Fibroblast of lung (primary cell): ENCODE data around the gene DUS2. TPM values are rescaled to one million over a fixed set of nuclear protein-coding genes. Genes with fewer than 3 reads are reported as not detected.

Source experiments
- DNase-seq, 2 donors: peaks; one replicate each; pipeline versions ENCODE4 v3.0.0 to v3.0.0-alpha.2; 2010; ENCODE audit warnings: low read depth in 2 of 2
- H2AFZ ChIP-seq: 2 replicates; pipeline ENCODE4 v1.5.1; 2012; ENCODE audit warnings: low read length, control low read depth, inconsistent platforms
- H3K27ac ChIP-seq: 2 replicates; pipeline ENCODE4 v1.5.1; 2011; ENCODE audit warnings: low read length, control low read depth; ENCODE audit not compliant: insufficient read depth
- H3K27me3 ChIP-seq: 2 replicates; pipeline ENCODE4 v1.5.1; 2011; ENCODE audit warnings: mild to moderate bottlenecking, low read length; ENCODE audit not compliant: control insufficient read depth, insufficient read depth
- H3K36me3 ChIP-seq: 2 replicates; pipeline ENCODE4 v1.5.1; 2011; ENCODE audit warnings: low read length; ENCODE audit not compliant: control insufficient read depth, insufficient read depth
- H3K4me1 ChIP-seq: 2 replicates; pipeline ENCODE4 v1.5.1; 2011; ENCODE audit warnings: low read length; ENCODE audit not compliant: control insufficient read depth, insufficient read depth; ENCODE audit errors: extremely low read depth
- H3K4me2 ChIP-seq: 2 replicates; pipeline ENCODE4 v1.5.1; 2011; ENCODE audit warnings: low read length, control low read depth; ENCODE audit not compliant: insufficient read depth; ENCODE audit errors: extremely low read depth
- H3K4me3 ChIP-seq, 4 experiments: fragments of 200-600 bp in 1 of 4; sonication (generic) in 1 of 4; replicated peaks in 1 of 4; 2 replicates each; pipeline ENCODE4 v1.5.1; 2011 to 2016; ENCODE audit warnings: low read length in 4 of 4, low read depth in 3 of 4, mild to moderate bottlenecking in 3 of 4, control low read depth in 2 of 4, inconsistent platforms in 1 of 4, mixed read lengths in 1 of 4; ENCODE audit not compliant: insufficient read depth in 1 of 4; ENCODE audit errors: control extremely low read depth in 1 of 4
- H3K79me2 ChIP-seq: 2 replicates; pipeline ENCODE4 v1.5.1; 2012; ENCODE audit warnings: mild to moderate bottlenecking, low read length, inconsistent platforms; ENCODE audit not compliant: control insufficient read depth, insufficient read depth
- H3K9ac ChIP-seq: 2 replicates; pipeline ENCODE4 v1.5.1; 2011; ENCODE audit warnings: mild to moderate bottlenecking, low read length, control low read depth; ENCODE audit not compliant: insufficient read depth
- H3K9me3 ChIP-seq: 2 replicates; pipeline ENCODE4 v1.5.1; 2012; ENCODE audit warnings: low read depth, low read length; ENCODE audit not compliant: control insufficient read depth, insufficient read depth
- H4K20me1 ChIP-seq: 2 replicates; pipeline ENCODE4 v1.5.1; 2011; ENCODE audit warnings: low read length; ENCODE audit not compliant: control insufficient read depth, insufficient read depth; ENCODE audit errors: extremely low read depth
- EZH2 ChIP-seq: IDR thresholded peaks from 2 replicates; pipeline ENCODE4 v1.5.1; 2012; ENCODE audit warnings: low read length, control low read depth, mild to moderate bottlenecking; ENCODE audit errors: missing control alignments
- polyA plus RNA-seq, 2 donors: library from polyadenylated mRNA; depleted of rRNA in 1 of 2; stranded (reverse) in 1 of 2; unstranded in 1 of 2; fragments of >200 nt; gene quantifications; 2 replicates each; pipeline ENCODE4 v1.2.1, GENCODE V29; 2011 to 2012; ENCODE audit warnings: missing spikeins in 1 of 2
- total RNA-seq: library from RNA; depleted of rRNA; stranded (reverse); fragments of >200 nt; gene quantifications from 2 replicates; pipeline ENCODE4 v1.2.1, GENCODE V29; 2014
- TF ChIP-seq, protein P1 (sequence below), 2 donors: IDR thresholded peaks in 1 of 2; conservative IDR thresholded peaks in 1 of 2; 1 replicate in 1 of 2; 2 replicates in 1 of 2; pipeline ENCODE4 v1.5.1; 2011 to 2012; ENCODE audit warnings: low read length in 2 of 2, control low read depth in 1 of 2, inconsistent platforms in 1 of 2, low read depth in 1 of 2, mild to moderate bottlenecking in 1 of 2

Gene DUS2
- total and polyA plus RNA-seq, 2 donors (not counting 1 experiment from before 2014, with no cell fraction given) = 10.2 to 16.8 TPM

DNA sequence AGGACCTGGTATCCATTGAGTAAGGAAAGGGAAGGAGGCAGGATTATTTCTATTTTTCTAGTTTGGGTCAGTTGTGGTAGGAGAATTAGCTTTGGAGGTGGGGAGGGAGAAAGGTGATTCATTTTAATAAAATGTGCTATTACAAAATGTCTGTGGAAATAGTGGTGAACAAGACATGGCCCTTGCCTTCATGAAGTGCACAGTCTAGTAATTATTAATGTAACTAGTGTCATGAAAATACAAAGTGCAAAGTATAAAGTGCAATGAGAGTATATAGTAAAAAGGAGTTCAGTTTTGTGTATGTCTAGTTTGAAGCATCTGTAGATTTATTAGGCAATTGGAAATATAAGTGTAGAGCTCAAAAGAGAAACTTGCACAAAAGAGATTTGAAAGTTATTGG, 74.0 kb downstream of the DUS2 start:
- TF ChIP-seq EZH2 = no peak
- TF ChIP-seq, protein P1, sequence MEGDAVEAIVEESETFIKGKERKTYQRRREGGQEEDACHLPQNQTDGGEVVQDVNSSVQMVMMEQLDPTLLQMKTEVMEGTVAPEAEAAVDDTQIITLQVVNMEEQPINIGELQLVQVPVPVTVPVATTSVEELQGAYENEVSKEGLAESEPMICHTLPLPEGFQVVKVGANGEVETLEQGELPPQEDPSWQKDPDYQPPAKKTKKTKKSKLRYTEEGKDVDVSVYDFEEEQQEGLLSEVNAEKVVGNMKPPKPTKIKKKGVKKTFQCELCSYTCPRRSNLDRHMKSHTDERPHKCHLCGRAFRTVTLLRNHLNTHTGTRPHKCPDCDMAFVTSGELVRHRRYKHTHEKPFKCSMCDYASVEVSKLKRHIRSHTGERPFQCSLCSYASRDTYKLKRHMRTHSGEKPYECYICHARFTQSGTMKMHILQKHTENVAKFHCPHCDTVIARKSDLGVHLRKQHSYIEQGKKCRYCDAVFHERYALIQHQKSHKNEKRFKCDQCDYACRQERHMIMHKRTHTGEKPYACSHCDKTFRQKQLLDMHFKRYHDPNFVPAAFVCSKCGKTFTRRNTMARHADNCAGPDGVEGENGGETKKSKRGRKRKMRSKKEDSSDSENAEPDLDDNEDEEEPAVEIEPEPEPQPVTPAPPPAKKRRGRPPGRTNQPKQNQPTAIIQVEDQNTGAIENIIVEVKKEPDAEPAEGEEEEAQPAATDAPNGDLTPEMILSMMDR (conservative IDR thresholded peaks at IDR 0.05 in 1 of 2, IDR thresholded peaks at IDR 0.05 in 1 of 2; ENCODE audit: low read depth in 1 of 2, low read length in 2 of 2) = no peak
- Histone ChIP-seq H3K4me1 (no peaks in the 10 kb centered on the region), H4K20me1 (no peaks in the 10 kb centered on the region), H3K4me3 (no peak overlapping the region), H3K4me2 (no peak overlapping the region), H3K9ac (no peak overlapping the region), H3K27ac (no peak overlapping the region), H3K79me2 (peaks cover 47% of the 10 kb centered on the region), H3K36me3 (no peaks in the 10 kb centered on the region), H2AFZ (no peak overlapping the region), H3K9me3 (no peaks in the 10 kb centered on the region), H3K27me3 (no peaks in the 10 kb centered on the region)
- no peak for DNase-seq

- Histone ChIP-seq H3K4me2 (no peak overlapping the region), H3K4me3 (no peak overlapping the region), H3K9ac (no peak overlapping the region), H3K27ac (no peak overlapping the region), H3K4me1 (no peaks in the 10 kb centered on the region), H3K79me2 (peaks cover 47% of the 10 kb centered on the region), H2AFZ (no peak overlapping the region), H3K27me3 (no peaks in the 10 kb centered on the region), H3K36me3 (no peaks in the 10 kb centered on the region), H3K9me3 (no peaks in the 10 kb centered on the region), H4K20me1 (no peaks in the 10 kb centered on the region)
- TF ChIP-seq, protein P1 (conservative IDR thresholded peaks at IDR 0.05 in 1 of 2, IDR thresholded peaks at IDR 0.05 in 1 of 2; ENCODE audit: low read depth in 1 of 2, low read length in 2 of 2) = no peak
- no peak for TF ChIP-seq EZH2
- no peak for DNase-seq
Observed at GRCh38 chr16:68097895-68098294, 74.8 kb downstream of the DUS2 start.

DNA sequence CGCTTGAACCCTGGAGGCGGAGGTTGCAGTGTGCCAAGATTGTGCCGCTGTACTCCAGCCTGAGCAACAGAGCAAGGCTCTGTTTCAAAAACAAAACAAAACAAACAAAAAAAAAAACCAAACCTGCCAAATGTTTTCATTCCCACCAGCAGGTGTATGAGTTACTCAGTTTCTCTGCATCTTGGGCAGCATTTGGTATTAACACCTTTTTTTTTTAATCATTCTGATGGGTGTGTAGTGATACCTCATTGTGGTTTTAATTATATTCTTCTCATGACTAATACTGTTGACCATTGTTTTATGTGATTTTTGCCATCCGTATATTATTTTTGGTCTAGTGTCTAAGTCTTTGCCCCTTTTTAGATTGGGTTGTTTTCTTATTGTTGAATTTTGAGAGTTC, 77.4 kb downstream of the DUS2 start:
- Histone ChIP-seq H3K79me2 (peaks cover 35% of the 10 kb centered on the region), H3K4me3 (no peak overlapping the region), H3K9me3 (no peaks in the 10 kb centered on the region), H3K36me3 (no peaks in the 10 kb centered on the region), H3K27ac (no peak overlapping the region), H3K27me3 (no peaks in the 10 kb centered on the region), H3K9ac (no peak overlapping the region), H3K4me1 (no peaks in the 10 kb centered on the region), H3K4me2 (no peak overlapping the region), H2AFZ (no peak overlapping the region), H4K20me1 (no peaks in the 10 kb centered on the region)
- TF ChIP-seq EZH2 = no peak
- TF ChIP-seq, protein P1 (conservative IDR thresholded peaks at IDR 0.05 in 1 of 2, IDR thresholded peaks at IDR 0.05 in 1 of 2; ENCODE audit: low read depth in 1 of 2, low read length in 2 of 2) = no peak
- DNase-seq = no peak
